ENCODE data around the gene DOC2A. TPM values are rescaled to one million over a fixed set of nuclear protein-coding genes. Genes with fewer than 3 reads are reported as not detected.

DOC2A gene
- total RNA-seq, 1 experiment from 2014 or later: 3.2 TPM

DNA sequence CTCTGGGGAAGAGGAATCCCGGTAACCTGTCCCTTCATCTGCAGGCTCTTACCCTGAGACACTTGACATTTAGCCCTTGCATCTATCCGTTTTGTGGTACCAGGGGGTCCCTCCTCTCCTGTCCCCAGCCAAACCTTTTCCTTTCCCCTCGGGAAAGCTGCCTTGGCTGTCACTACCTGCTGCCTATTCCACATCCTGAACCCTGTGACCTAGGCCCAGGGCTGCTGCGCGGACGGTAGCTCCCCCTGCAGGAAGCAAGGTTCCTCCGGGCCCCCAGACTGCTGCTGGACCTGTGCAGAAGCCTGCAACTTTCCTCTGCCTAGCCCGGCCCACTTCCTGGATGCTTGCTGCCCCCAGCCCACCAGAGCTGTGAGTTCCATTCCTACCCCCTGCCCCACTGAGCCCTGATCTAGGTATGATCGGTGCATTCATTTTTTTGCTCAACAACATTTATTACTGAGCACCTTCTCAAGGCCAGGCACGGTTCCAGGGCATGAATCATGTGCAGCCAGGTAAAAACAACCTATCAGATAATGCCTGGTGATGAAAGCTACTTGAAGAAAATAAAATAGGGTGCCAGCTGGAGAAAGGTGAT, 44.2 kb upstream of the DOC2A start:
- Histone ChIP-seq H3K27ac (ENCODE audit: low read length) (no peak overlapping the region; the same call in 1 of the 2 replicates), H3K27me3 (ENCODE audit: control insufficient read depth, insufficient read depth, low read length) (no peaks in the 10 kb centered on the region), H3K4me1 (ENCODE audit: control insufficient read depth, insufficient read depth, low read length) (peaks cover 19% of the 10 kb centered on the region), H3K9me3 (ENCODE audit: control insufficient read depth, insufficient read depth, low read depth, low read length) (no peaks in the 10 kb centered on the region), H3K4me3 (ENCODE audit: low read depth in 2 of 2, low read length in 2 of 2) (no peak overlapping the region; a peak in 1 of 4 replicates), H3K36me3 (ENCODE audit: control insufficient read depth, insufficient read depth, low read length) (no peaks in the 10 kb centered on the region; the same call in 1 of the 2 replicates)
- CTCF ChIA-PET: interaction anchor here (0.7 to 1.3 kb wide), 2 partner anchors 9 to 12 kb away, joined by 3 to 4 read pairs; no protein-coding TSS in a partner anchor
- ATAC-seq (peak; percentile 81), DNase-seq (ENCODE audit: low read depth, low spot score) (no peak)
- POLR2A ChIA-PET: interaction anchor here (0.6 to 1.0 kb wide), 2 partner anchors 10 to 475 kb away, joined by 3 to 4 read pairs; partner anchors contain the start of gene ALDOA
- in situ Hi-C loops (cut with HindIII; ENCODE audit: low pct_unique_long_range_greater_than_20kb, low sequenced_read_pairs): no loop called here
- no TSS peak for BruUV-seq (replicated peaks)
- TF ChIP-seq, protein P1, sequence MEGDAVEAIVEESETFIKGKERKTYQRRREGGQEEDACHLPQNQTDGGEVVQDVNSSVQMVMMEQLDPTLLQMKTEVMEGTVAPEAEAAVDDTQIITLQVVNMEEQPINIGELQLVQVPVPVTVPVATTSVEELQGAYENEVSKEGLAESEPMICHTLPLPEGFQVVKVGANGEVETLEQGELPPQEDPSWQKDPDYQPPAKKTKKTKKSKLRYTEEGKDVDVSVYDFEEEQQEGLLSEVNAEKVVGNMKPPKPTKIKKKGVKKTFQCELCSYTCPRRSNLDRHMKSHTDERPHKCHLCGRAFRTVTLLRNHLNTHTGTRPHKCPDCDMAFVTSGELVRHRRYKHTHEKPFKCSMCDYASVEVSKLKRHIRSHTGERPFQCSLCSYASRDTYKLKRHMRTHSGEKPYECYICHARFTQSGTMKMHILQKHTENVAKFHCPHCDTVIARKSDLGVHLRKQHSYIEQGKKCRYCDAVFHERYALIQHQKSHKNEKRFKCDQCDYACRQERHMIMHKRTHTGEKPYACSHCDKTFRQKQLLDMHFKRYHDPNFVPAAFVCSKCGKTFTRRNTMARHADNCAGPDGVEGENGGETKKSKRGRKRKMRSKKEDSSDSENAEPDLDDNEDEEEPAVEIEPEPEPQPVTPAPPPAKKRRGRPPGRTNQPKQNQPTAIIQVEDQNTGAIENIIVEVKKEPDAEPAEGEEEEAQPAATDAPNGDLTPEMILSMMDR (IDR thresholded peaks at IDR 0.05): peak; percentile 95
- no peak for TF ChIP-seq TCF7L2 (IDR thresholded peaks at IDR 0.05; ENCODE audit: low read depth, low read length)
- no peak for TF ChIP-seq POLR2AphosphoS5 (IDR thresholded peaks at IDR 0.05; ENCODE audit: low read depth, low read length)
- TF ChIP-seq, protein P2, sequence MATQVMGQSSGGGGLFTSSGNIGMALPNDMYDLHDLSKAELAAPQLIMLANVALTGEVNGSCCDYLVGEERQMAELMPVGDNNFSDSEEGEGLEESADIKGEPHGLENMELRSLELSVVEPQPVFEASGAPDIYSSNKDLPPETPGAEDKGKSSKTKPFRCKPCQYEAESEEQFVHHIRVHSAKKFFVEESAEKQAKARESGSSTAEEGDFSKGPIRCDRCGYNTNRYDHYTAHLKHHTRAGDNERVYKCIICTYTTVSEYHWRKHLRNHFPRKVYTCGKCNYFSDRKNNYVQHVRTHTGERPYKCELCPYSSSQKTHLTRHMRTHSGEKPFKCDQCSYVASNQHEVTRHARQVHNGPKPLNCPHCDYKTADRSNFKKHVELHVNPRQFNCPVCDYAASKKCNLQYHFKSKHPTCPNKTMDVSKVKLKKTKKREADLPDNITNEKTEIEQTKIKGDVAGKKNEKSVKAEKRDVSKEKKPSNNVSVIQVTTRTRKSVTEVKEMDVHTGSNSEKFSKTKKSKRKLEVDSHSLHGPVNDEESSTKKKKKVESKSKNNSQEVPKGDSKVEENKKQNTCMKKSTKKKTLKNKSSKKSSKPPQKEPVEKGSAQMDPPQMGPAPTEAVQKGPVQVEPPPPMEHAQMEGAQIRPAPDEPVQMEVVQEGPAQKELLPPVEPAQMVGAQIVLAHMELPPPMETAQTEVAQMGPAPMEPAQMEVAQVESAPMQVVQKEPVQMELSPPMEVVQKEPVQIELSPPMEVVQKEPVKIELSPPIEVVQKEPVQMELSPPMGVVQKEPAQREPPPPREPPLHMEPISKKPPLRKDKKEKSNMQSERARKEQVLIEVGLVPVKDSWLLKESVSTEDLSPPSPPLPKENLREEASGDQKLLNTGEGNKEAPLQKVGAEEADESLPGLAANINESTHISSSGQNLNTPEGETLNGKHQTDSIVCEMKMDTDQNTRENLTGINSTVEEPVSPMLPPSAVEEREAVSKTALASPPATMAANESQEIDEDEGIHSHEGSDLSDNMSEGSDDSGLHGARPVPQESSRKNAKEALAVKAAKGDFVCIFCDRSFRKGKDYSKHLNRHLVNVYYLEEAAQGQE (IDR thresholded peaks at IDR 0.05; ENCODE audit: insufficient read depth in 1 of 2, low read depth in 2 of 2, low read length in 1 of 2): no peak
- no peak for TF ChIP-seq SIN3A (IDR thresholded peaks at IDR 0.05; ENCODE audit: borderline replicate concordance, insufficient read depth, low read depth, low read length)
- intact Hi-C loops (cut with micrococcal nuclease; ENCODE audit: unreplicated experiment): no loop called here

DNA sequence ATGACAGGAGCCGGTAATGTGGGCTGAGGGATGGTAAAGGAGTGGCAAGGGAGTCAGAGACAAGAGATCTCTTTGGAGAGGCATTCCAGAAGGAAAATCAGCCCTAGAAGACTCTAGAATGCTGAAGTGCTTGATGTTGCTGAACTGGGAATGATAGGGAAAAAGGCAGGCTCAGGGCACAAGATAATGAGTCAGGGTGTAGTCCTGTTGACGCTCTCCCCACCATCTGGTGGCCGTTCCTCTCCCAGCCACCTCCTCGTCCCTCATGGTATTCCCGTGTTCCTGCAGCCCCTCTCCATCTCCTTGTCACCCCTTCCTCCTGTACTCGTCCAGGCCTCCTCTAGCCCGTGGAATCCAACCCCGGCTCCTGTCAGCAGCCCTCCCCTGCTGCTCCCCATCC, 43.6 kb upstream of the DOC2A start:
- ChIA-PET POLR2A (interaction anchor here (1.0 kb wide), 1 partner anchor 11 kb away, joined by 3 read pairs; the partner anchor contains the start of gene ALDOA), CTCF (interaction anchor here (0.6 to 1.3 kb wide), 3 partner anchors 9 to 127 kb away, joined by 3 to 4 read pairs (median 4); no protein-coding TSS in a partner anchor)
- TF ChIP-seq, protein P1 (IDR thresholded peaks at IDR 0.05): no peak
- TF ChIP-seq SIN3A (IDR thresholded peaks at IDR 0.05; ENCODE audit: borderline replicate concordance, insufficient read depth, low read depth, low read length) (no peak), POLR2AphosphoS5 (IDR thresholded peaks at IDR 0.05; ENCODE audit: low read depth, low read length) (no peak), TCF7L2 (IDR thresholded peaks at IDR 0.05; ENCODE audit: low read depth, low read length) (no peak)
- TF ChIP-seq, protein P2 (IDR thresholded peaks at IDR 0.05; ENCODE audit: insufficient read depth in 1 of 2, low read depth in 2 of 2, low read length in 1 of 2): no peak
- peak overlapping the region in 1 of 2 experiments; percentile 94; a peak in 2 of 4 replicates for H3K4me3 ChIP-seq (ENCODE audit: low read depth in 2 of 2, low read length in 2 of 2)
- no peaks in the 10 kb centered on the region; the same call in 1 of the 2 replicates for H3K36me3 ChIP-seq (ENCODE audit: control insufficient read depth, insufficient read depth, low read length)
- H3K4me1 ChIP-seq (ENCODE audit: control insufficient read depth, insufficient read depth, low read length): peaks cover 19% of the 10 kb centered on the region
- BruUV-seq (replicated peaks): no TSS peak
- H3K27me3 ChIP-seq (ENCODE audit: control insufficient read depth, insufficient read depth, low read length): no peaks in the 10 kb centered on the region
- in situ Hi-C loops (cut with HindIII; ENCODE audit: low pct_unique_long_range_greater_than_20kb, low sequenced_read_pairs) (no loop called here), intact Hi-C loops (cut with micrococcal nuclease; ENCODE audit: unreplicated experiment) (no loop called here)
- no peaks in the 10 kb centered on the region for H3K9me3 ChIP-seq (ENCODE audit: control insufficient read depth, insufficient read depth, low read depth, low read length)
- peak overlapping the region; percentile 52; the same call in 1 of the 2 replicates for H3K27ac ChIP-seq (ENCODE audit: low read length)
- DNase-seq (ENCODE audit: low read depth, low spot score): no peak
- ATAC-seq: 0 out of 2 replicates have a peak, but pooled peaks have one; percentile 2
